Keratinocyte (primary cell): Measurements from ENCODE around the gene PRR20E. TPM values are rescaled to one million over a fixed set of nuclear protein-coding genes. Genes with fewer than 3 reads are reported as not detected.
"Not testable (repeated sequence)": the region's sequence is repeated elsewhere in the genome, so short reads cannot be mapped to it uniquely, and the experiment has no call there.

Experiments
- DNase-seq: peaks from one replicate; pipeline ENCODE4 v3.0.0-alpha.2; 2011; ENCODE audit warnings: low read depth, missing footprints, low spot score
- FAIRE-seq: peaks from 2 replicates; lab custom pipeline; 2011; peaks lifted over from hg19 to GRCh38; lab: Jason Lieb, UNC
- H2AFZ ChIP-seq: 2 replicates; pipeline ENCODE4 v1.6.0; 2012; ENCODE audit warnings: low read length, control low read depth, inconsistent platforms; ENCODE audit not compliant: control insufficient read depth
- H3K27ac ChIP-seq: 2 replicates; pipeline ENCODE4 v1.5.1; 2011; ENCODE audit warnings: low read length; ENCODE audit not compliant: control insufficient read depth, insufficient read depth
- H3K27me3 ChIP-seq: 3 replicates; pipeline ENCODE4 v1.6.0; 2011; ENCODE audit warnings: low read length; ENCODE audit not compliant: control insufficient read depth, insufficient read depth; ENCODE audit errors: extremely low read depth
- H3K36me3 ChIP-seq, 2 experiments: 2 replicates in 1 of 2; 3 replicates in 1 of 2; pipeline ENCODE4 v1.5.1; 2011; ENCODE audit warnings: low read length in 2 of 2, mild to moderate bottlenecking in 1 of 2; ENCODE audit not compliant: control insufficient read depth in 2 of 2, insufficient read depth in 2 of 2; ENCODE audit errors: extremely low read depth in 1 of 2
- H3K4me1 ChIP-seq: 3 replicates; pipeline ENCODE4 v1.5.1; 2011; ENCODE audit warnings: low read length; ENCODE audit not compliant: control insufficient read depth, insufficient read depth; ENCODE audit errors: extremely low read depth
- H3K4me2 ChIP-seq: 3 replicates; pipeline ENCODE4 v1.6.0; 2011; ENCODE audit warnings: low read depth, low read length; ENCODE audit not compliant: control insufficient read depth, insufficient read depth; ENCODE audit errors: extremely low read depth
- H3K4me3 ChIP-seq, 3 experiments: fragments of 200-600 bp in 1 of 3; sonication (generic) in 1 of 3; 2 replicates in 2 of 3; 3 replicates in 1 of 3; pipeline ENCODE4 v1.5.1; 2011 to 2016; ENCODE audit warnings: low read length in 3 of 3, mild to moderate bottlenecking in 3 of 3, control low read depth in 2 of 3, inconsistent platforms in 1 of 3, low read depth in 1 of 3, mixed read lengths in 1 of 3, mixed run types in 1 of 3, moderate library complexity in 1 of 3; ENCODE audit not compliant: control insufficient read depth in 2 of 3, insufficient read depth in 2 of 3; ENCODE audit errors: extremely low read depth in 1 of 3
- H3K79me2 ChIP-seq: 2 replicates; pipeline ENCODE4 v1.6.0; 2012; ENCODE audit warnings: low read length; ENCODE audit not compliant: control insufficient read depth, insufficient read depth
- H3K9ac ChIP-seq: 3 replicates; pipeline ENCODE4 v1.6.0; 2011; ENCODE audit warnings: low read length; ENCODE audit not compliant: control insufficient read depth, insufficient read depth; ENCODE audit errors: extremely low read depth
- H3K9me1 ChIP-seq: 3 replicates; pipeline ENCODE4 v1.6.0; 2011; ENCODE audit warnings: low read length; ENCODE audit not compliant: control insufficient read depth, insufficient read depth; ENCODE audit errors: extremely low read depth
- H3K9me3 ChIP-seq: 2 replicates; pipeline ENCODE4 v1.5.1; 2012; ENCODE audit warnings: low read depth, low read length; ENCODE audit not compliant: control insufficient read depth
- H4K20me1 ChIP-seq: 3 replicates; pipeline ENCODE4 v1.6.0; 2011; ENCODE audit warnings: low read length; ENCODE audit not compliant: control insufficient read depth, insufficient read depth; ENCODE audit errors: extremely low read depth
- EZH2 ChIP-seq: IDR thresholded peaks from one replicate; pipeline ENCODE4 v1.6.1; 2012; ENCODE audit warnings: inconsistent platforms, mild to moderate bottlenecking, low read length, moderate library complexity
- dilution Hi-C: fragments of 300-500 bp; cut with MboI; formaldehyde crosslinking; loops from one replicate; pipeline ENCODE4 v1.7.0; 2020; ENCODE audit warnings: low sequenced_read_pairs; ENCODE audit not compliant: extremely low pct_ligation_motif_present
- polyA minus RNA-seq, 3 experiments: library from RNA; depleted of rRNA, polyadenylated mRNA; stranded (reverse); fragments of >200 nt; gene quantifications; 1 replicate in 1 of 3; 2 replicates in 1 of 3; 3 replicates in 1 of 3; pipeline ENCODE4 v1.2.3, GENCODE V29; 2011
- polyA plus RNA-seq, 5 experiments: library from polyadenylated mRNA; depleted of rRNA in 3 of 5; stranded (reverse) in 3 of 5; stranded (forward) in 1 of 5; unstranded in 1 of 5; fragments of >200 nt; gene quantifications; 1 replicate in 1 of 5; 2 replicates in 3 of 5; 3 replicates in 1 of 5; pipeline versions ENCODE4 v1.2.1 to v1.2.3, GENCODE V29; 2011 to 2012; ENCODE audit warnings: missing spikeins in 2 of 5, low read depth in 1 of 5, low replicate concordance in 1 of 5
- TF ChIP-seq, protein P1 (sequence below), 3 experiments: IDR thresholded peaks in 1 of 3; conservative IDR thresholded peaks in 1 of 3; optimal IDR thresholded peaks in 1 of 3; 2 replicates in 2 of 3; 3 replicates in 1 of 3; pipeline versions ENCODE3 to v1.5.1; 2011; ENCODE audit warnings: low read length in 3 of 3, mild to moderate bottlenecking in 3 of 3, moderate library complexity in 2 of 3, control low read depth in 1 of 3, inconsistent platforms in 1 of 3; ENCODE audit not compliant: insufficient read depth in 2 of 3; ENCODE audit errors: extremely low read depth in 1 of 3

Gene PRR20E
- polyA plus RNA-seq (not detected in 3 replicates), polyA minus RNA-seq (not detected in 3 replicates)
- polyA plus RNA-seq (2011; ENCODE audit: low read depth) = not detected
- not detected in 2 replicates for polyA plus RNA-seq (2011; cell fraction: cytosol; rRNA removed)
- polyA plus RNA-seq (2011; cell fraction: nucleus; rRNA removed) = not detected in 2 replicates
- not detected in 2 replicates for polyA plus RNA-seq (2012; ENCODE audit: low replicate concordance)
- not detected for polyA minus RNA-seq (2011; cell fraction: cytosol; rRNA and poly(A)+ RNA removed)
- polyA minus RNA-seq (2011; cell fraction: nucleus; rRNA and poly(A)+ RNA removed) = not detected in 2 replicates

DNA sequence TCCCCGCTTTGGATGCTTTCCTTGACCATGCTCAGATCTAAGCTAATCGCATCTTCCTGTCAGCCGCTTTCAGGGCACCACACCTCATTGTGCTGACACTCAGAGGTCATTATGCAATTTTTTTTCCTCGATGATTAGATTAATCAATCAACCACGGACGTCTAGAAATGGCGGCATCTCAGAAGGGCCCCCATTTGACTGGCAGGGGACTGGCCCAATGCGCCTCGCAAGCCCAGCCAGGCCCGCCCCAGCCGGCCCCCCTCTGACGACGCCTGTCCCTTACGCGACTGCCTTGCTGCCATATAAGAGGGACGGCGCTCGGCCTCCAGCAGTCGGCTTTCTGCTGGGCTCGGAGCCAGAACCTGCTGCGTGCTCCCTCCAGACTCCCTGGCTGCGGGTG, at the start of gene PRR20E:
PRR20E (plus strand) TSS at position 301 of the 400 bp plus-strand sequence. CDS start 387 bp downstream, outside the sequence.
- H3K36me3 ChIP-seq, H4K20me1 ChIP-seq, H3K4me3 ChIP-seq, H3K27me3 ChIP-seq, H2AFZ ChIP-seq, FAIRE-seq, H3K4me2 ChIP-seq, H3K79me2 ChIP-seq, H3K9me3 ChIP-seq, dilution Hi-C loops, DNase-seq, H3K4me1 ChIP-seq, H3K27ac ChIP-seq, H3K9me1 ChIP-seq, H3K9ac ChIP-seq: not testable (repeated sequence)

GRCh38 chr13:57123681-57124080, 43.3 kb upstream of the PRR20E start:
- H3K79me2 ChIP-seq = no peaks in the 10 kb centered on the region
- H3K4me2 ChIP-seq = no peak overlapping the region
- H3K27ac ChIP-seq = no peak overlapping the region
- no peak for FAIRE-seq
- H3K9me1 ChIP-seq = no peaks in the 10 kb centered on the region
- DNase-seq = no peak
- no peaks in the 10 kb centered on the region for H4K20me1 ChIP-seq
- H3K9me3 ChIP-seq = no peaks in the 10 kb centered on the region
- no peak overlapping the region for H2AFZ ChIP-seq
- no peaks in the 10 kb centered on the region for H3K36me3 ChIP-seq
- no peak overlapping the region for H3K9ac ChIP-seq
- no peak overlapping the region for H3K4me3 ChIP-seq
- no peak for TF ChIP-seq EZH2
- TF ChIP-seq, protein P1, sequence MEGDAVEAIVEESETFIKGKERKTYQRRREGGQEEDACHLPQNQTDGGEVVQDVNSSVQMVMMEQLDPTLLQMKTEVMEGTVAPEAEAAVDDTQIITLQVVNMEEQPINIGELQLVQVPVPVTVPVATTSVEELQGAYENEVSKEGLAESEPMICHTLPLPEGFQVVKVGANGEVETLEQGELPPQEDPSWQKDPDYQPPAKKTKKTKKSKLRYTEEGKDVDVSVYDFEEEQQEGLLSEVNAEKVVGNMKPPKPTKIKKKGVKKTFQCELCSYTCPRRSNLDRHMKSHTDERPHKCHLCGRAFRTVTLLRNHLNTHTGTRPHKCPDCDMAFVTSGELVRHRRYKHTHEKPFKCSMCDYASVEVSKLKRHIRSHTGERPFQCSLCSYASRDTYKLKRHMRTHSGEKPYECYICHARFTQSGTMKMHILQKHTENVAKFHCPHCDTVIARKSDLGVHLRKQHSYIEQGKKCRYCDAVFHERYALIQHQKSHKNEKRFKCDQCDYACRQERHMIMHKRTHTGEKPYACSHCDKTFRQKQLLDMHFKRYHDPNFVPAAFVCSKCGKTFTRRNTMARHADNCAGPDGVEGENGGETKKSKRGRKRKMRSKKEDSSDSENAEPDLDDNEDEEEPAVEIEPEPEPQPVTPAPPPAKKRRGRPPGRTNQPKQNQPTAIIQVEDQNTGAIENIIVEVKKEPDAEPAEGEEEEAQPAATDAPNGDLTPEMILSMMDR (optimal IDR thresholded peaks at IDR 0.05 in 1 of 3, IDR thresholded peaks at IDR 0.05 in 1 of 3, conservative IDR thresholded peaks at IDR 0.05 in 1 of 3; ENCODE audit: extremely low read depth in 1 of 3, insufficient read depth in 2 of 3, low read length in 3 of 3) = no peak
- H3K4me1 ChIP-seq = no peaks in the 10 kb centered on the region
- dilution Hi-C loops = no loop called here
- H3K27me3 ChIP-seq = no peaks in the 10 kb centered on the region

DNA sequence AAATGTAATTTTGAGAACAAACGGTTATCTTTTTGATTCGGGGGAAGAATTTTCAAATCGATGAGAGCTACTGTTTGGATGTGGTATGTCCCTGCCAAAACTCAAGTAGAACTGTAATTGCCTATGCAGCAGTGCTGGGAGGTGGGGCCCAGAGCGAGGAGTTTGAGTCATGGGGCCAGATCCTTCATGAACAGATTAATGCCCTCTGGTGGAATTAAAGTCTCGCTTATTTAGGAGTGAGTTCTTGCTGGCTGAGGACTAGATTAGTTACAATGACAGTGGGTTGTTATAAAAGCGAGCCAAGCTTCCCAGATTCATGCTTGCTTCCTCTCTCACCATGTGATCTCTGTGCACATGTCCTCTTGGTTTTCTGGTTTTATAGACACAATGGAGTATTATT, 38.1 kb upstream of the PRR20E start:
- dilution Hi-C loops = no loop called here
- Histone ChIP-seq H3K27ac (no peak overlapping the region), H3K79me2 (no peaks in the 10 kb centered on the region), H3K9me1 (no peaks in the 10 kb centered on the region), H3K27me3 (no peaks in the 10 kb centered on the region), H3K9me3 (no peaks in the 10 kb centered on the region), H2AFZ (no peak overlapping the region), H3K4me3 (no peak overlapping the region), H4K20me1 (no peaks in the 10 kb centered on the region), H3K4me1 (no peaks in the 10 kb centered on the region), H3K36me3 (no peaks in the 10 kb centered on the region), H3K4me2 (no peak overlapping the region), H3K9ac (no peak overlapping the region)
- TF ChIP-seq EZH2 = no peak
- TF ChIP-seq, protein P1 (optimal IDR thresholded peaks at IDR 0.05 in 1 of 3, IDR thresholded peaks at IDR 0.05 in 1 of 3, conservative IDR thresholded peaks at IDR 0.05 in 1 of 3; ENCODE audit: extremely low read depth in 1 of 3, insufficient read depth in 2 of 3, low read length in 3 of 3) = no peak
- DNase-seq = no peak
- FAIRE-seq = no peak
